GM18909 (cell line): ENCODE measurements around the gene ESRRG.
"Not testable (repeated sequence)": the region's sequence is repeated elsewhere in the genome, so short reads cannot be mapped to it uniquely, and the experiment has no call there.

Experiments
- ATAC-seq: cut with Tn5 transposase; IDR thresholded peaks from one replicate; pipeline ENCODE4 v1.9.1; 2021; ENCODE audit warnings: mild to moderate bottlenecking; ENCODE audit not compliant: unreplicated experiment, poor library complexity

The ESRRG gene

GRCh38 chr1:216531263-216532239 is 191.7 kb downstream of the ESRRG start:
- ATAC-seq = peak; percentile 53

- ATAC-seq = not testable (repeated sequence)
Measured at GRCh38 chr1:216529851-216530250, 193.4 kb downstream of the ESRRG start.

- peak; percentile 86 for ATAC-seq
Measured at GRCh38 chr1:216528816-216529215, 194.4 kb downstream of the ESRRG start.

- ATAC-seq = no peak
Measured at GRCh38 chr1:216523449-216524190, 199.6 kb downstream of the ESRRG start.

GRCh38 chr1:216523043-216523442 is 200.2 kb downstream of the ESRRG start:
- no peak for ATAC-seq

- no peak for ATAC-seq
Measured at GRCh38 chr1:216521477-216521876, 201.8 kb downstream of the ESRRG start.

- ATAC-seq = no peak
Measured at GRCh38 chr1:216518844-216519627, 204.2 kb downstream of the ESRRG start.

GRCh38 chr1:216502528-216503162 is 220.6 kb downstream of the ESRRG start:
- no peak for ATAC-seq

- no peak for ATAC-seq
Measured at GRCh38 chr1:216500273-216500967, 222.8 kb downstream of the ESRRG start.

GRCh38 chr1:216499581-216500272 is 223.5 kb downstream of the ESRRG start:
- ATAC-seq = no peak

- ATAC-seq = no peak
Measured at GRCh38 chr1:216498277-216498676, 225.0 kb downstream of the ESRRG start.

GRCh38 chr1:216485042-216485441 is 238.2 kb downstream of the ESRRG start:
- no peak for ATAC-seq

GRCh38 chr1:216483672-216484401 is 239.4 kb downstream of the ESRRG start:
- no peak for ATAC-seq

GRCh38 chr1:216482620-216483019 is 240.6 kb downstream of the ESRRG start:
- ATAC-seq = no peak

- ATAC-seq = no peak
Measured at GRCh38 chr1:216478238-216478637, 245.0 kb downstream of the ESRRG start.

GRCh38 chr1:216476341-216476740 is 246.9 kb downstream of the ESRRG start:
- no peak for ATAC-seq

GRCh38 chr1:216475659-216476276 is 247.5 kb downstream of the ESRRG start:
- no peak for ATAC-seq
